Measurements from ENCODE around the gene CFAP206.
"Not testable (repeated sequence)": the region's sequence is repeated elsewhere in the genome, so short reads cannot be mapped to it uniquely, and the experiment has no call there.

Gene CFAP206

DNA sequence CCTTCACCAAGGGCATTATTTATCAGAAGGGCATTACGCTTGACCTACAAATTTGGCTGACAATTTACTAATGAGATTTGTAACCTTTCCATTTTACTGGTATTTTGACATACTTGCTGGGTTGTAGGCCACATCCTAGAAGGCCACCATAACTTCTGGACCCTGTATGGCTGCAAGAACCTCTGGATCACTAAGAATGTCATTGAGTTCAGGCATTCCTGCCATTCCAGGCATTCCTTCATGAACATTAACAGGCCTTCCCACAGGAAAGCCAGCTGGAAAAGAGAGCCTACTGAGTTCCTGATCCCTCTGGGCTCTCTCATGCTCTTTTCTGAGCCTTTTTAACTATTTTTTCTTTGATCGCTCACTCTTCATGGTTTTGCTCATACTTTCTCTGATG is 36.6 kb downstream of the CFAP206 start:
- H3K4me3 ChIP-seq (ENCODE audit: low read length) = no peak overlapping the region
- H3K4me1 ChIP-seq (ENCODE audit: insufficient read depth, low read length) = peaks cover 8% of the 10 kb centered on the region
- no peak overlapping the region for H2AFZ ChIP-seq (ENCODE audit: low read depth, low read length)
- no peaks in the 10 kb centered on the region for H3K36me3 ChIP-seq (ENCODE audit: insufficient read depth, low read length)
- H3K9me3 ChIP-seq (ENCODE audit: low read length) = no peaks in the 10 kb centered on the region
- H3K27me3 ChIP-seq (ENCODE audit: insufficient read depth, low read length) = no peaks in the 10 kb centered on the region

DNA sequence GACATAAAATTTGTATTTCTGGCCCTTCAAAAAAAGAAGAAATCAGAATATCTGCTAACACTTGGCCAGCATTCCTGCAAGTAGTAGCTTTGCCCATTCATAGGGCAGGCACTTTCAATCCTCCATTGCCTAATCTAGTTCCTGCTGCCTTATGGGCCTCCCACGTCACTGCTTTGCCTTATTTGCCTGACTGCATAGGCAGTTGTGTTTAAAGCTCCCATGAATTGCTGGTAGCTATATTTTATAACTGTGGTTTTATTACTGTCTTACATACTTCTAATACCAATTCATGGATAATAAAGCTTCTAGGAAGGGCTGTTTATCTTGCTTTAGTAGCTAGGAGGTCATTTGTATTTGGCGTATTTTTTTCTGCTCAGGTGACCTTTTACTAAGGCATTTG is 57.3 kb downstream of the CFAP206 start:
- no peak overlapping the region for H3K4me3 ChIP-seq (ENCODE audit: low read length)
- no peaks in the 10 kb centered on the region for H3K36me3 ChIP-seq (ENCODE audit: insufficient read depth, low read length)
- no peaks in the 10 kb centered on the region for H3K4me1 ChIP-seq (ENCODE audit: insufficient read depth, low read length)
- H3K9me3 ChIP-seq (ENCODE audit: low read length) = no peaks in the 10 kb centered on the region
- H3K27me3 ChIP-seq (ENCODE audit: insufficient read depth, low read length) = no peaks in the 10 kb centered on the region
- no peak overlapping the region for H2AFZ ChIP-seq (ENCODE audit: low read depth, low read length)

DNA sequence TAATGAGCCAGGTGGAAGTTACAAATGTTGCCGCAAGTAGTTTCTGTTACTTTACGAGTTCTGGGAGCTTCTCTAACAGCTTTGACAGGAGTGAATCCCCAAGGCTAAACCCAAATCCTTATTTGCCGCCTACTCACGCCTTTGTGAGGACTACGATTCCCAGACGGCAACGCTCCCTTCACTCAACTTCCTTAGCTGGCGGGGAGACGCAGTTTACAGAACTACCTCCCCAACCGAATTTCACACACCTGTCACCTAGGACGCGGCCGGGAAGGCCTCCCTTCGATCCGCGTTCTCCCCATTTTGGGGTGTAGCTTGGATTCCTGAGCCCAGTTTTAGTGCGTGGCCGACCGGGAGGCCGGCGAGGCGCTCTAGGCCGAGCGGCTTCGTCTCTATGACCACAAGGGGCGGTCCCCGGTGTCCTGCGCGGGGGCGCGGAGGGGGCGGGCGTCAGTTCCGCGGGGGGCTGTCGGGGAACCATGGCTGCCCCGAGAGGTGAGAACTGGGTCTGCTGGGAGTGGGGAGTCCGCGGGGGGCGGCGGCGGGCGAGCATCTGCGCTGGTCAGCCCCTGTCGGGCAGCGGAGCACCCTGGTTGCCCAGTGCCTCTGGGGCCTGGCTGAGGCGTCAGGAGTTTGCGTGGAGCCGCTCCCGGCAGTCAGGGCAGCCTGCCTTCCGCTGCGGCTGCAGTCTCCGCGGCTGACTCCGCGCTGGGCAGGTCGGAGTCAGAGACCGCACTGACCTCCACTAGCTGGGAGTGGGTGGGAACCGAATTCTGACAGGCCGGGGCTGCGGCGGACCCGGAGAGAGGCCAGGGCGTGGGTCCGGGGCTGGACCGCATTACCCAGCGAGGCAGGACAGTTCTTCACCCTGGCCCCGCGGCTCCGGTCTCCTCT is 65.0 kb downstream of the CFAP206 start, which contains the start of gene SLC35A1:
TSS of gene SLC35A1 (plus strand) at position 450 of the 894 bp plus-strand sequence. CDS start at position 480, 30 bp downstream.
- Histone ChIP-seq H2AFZ (ENCODE audit: low read depth, low read length) (peak within 1 kb of the TSS; percentile 90), H3K36me3 (ENCODE audit: insufficient read depth, low read length) (no peaks in the 10 kb centered on the region), H3K9me3 (ENCODE audit: low read length) (no peaks in the 10 kb centered on the region), H3K4me3 (ENCODE audit: low read length) (peak within 1 kb of the TSS; percentile 95), H3K27me3 (ENCODE audit: insufficient read depth, low read length) (no peaks in the 10 kb centered on the region), H3K4me1 (ENCODE audit: insufficient read depth, low read length) (peaks cover 9% of the 10 kb centered on the region)

DNA sequence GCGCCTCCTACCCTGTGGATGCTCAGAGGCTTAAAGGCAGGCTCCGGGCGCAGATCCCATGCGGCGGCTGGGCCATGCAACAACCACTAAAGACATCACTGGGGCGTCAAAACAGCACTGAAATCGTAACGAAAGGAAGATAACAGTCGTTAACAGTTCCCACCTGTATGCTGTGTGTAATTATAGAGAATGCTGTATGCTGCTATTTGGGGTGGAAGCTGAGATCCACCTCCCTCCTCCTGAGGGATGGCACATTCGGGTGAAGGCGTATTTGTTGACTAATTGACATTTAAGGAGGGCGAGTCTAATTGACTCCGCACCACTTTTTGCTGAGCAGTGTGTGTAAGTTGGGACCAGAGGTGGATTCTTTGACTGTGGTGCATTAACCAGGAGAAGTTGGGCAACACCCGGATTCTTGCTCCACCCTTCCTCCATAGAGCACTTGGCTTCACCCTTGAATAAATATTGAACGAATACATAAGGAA is 65.7 kb downstream of the CFAP206 start:
- Histone ChIP-seq H3K36me3 (ENCODE audit: insufficient read depth, low read length) (peaks cover 4% of the 10 kb centered on the region), H2AFZ (ENCODE audit: low read depth, low read length) (peak overlapping the region; percentile 90), H3K4me1 (ENCODE audit: insufficient read depth, low read length) (peaks cover 9% of the 10 kb centered on the region), H3K4me3 (ENCODE audit: low read length) (peak overlapping the region; percentile 95), H3K9me3 (ENCODE audit: low read length) (no peaks in the 10 kb centered on the region), H3K27me3 (ENCODE audit: insufficient read depth, low read length) (no peaks in the 10 kb centered on the region)

DNA sequence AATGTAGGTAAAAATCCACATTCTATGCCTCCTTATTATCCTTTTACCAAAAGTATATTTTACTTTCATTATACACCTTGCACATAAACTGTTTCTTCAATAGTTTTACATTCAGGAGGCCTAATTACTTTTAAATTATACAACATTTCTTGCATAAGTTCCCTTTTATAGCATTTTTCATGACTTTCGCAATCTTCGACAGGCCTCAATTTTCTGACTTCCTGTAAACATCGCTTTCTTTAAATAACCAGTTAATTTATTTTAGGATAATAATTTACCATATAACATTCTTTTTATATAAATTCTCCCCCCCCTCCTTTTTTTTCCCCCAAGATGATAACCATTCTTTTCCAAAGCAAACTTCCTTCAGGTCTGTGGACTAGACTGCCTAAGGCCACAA is 74.2 kb downstream of the CFAP206 start:
- peaks cover 4% of the 10 kb centered on the region for H3K36me3 ChIP-seq (ENCODE audit: insufficient read depth, low read length)
- H2AFZ ChIP-seq (ENCODE audit: low read depth, low read length) = no peak overlapping the region
- H3K4me1 ChIP-seq (ENCODE audit: insufficient read depth, low read length) = no peaks in the 10 kb centered on the region
- H3K27me3 ChIP-seq (ENCODE audit: insufficient read depth, low read length) = no peaks in the 10 kb centered on the region
- H3K9me3 ChIP-seq (ENCODE audit: low read length) = peaks cover 7% of the 10 kb centered on the region
- H3K4me3 ChIP-seq (ENCODE audit: low read length) = no peak overlapping the region

DNA sequence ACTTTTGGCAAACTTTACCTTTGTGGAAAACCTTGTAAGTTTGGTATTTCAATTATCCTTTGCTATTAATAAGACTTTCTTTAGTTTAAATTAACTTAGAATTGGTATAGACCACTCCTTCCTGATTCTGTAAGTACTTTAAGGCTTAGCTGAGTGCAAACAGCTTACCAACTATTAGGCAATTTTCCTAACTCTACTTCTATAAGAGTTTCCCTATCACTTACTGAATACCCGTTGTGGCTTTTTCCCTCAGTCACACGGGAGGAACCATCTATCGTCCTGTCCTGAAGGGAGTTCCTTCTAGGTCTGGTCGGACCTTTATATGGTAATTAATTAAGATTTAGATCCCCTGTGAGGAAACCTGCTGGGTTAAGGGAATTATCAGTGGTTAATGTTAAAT is 74.6 kb downstream of the CFAP206 start:
- H3K9me3 ChIP-seq (ENCODE audit: low read length) = peaks cover 7% of the 10 kb centered on the region
- peaks cover 2% of the 10 kb centered on the region for H3K4me1 ChIP-seq (ENCODE audit: insufficient read depth, low read length)
- no peak overlapping the region for H2AFZ ChIP-seq (ENCODE audit: low read depth, low read length)
- H3K27me3 ChIP-seq (ENCODE audit: insufficient read depth, low read length) = no peaks in the 10 kb centered on the region
- no peak overlapping the region for H3K4me3 ChIP-seq (ENCODE audit: low read length)
- H3K36me3 ChIP-seq (ENCODE audit: insufficient read depth, low read length) = peaks cover 4% of the 10 kb centered on the region

DNA sequence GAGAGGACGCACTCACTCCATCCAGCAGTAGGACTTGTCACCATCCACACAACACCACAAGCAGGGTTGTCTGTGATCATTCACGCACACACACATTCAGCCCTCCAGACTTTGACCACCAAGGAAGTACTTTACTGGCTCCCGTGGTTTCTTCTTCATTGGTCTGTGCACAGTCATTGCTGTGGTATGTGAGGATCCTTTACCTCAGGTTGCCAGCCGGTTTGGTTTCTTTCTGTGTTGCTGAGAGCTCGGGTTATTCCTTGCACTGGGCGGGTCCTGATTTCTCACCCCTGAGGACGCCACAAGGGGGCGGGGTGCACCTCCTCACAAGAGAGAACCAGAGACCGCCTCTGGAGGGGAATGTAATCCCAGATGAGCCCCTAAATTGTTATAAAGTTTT is 76.2 kb downstream of the CFAP206 start:
- Histone ChIP-seq H3K4me3 (ENCODE audit: low read length) (no peak overlapping the region), H3K4me1 (ENCODE audit: insufficient read depth, low read length) (peaks cover 8% of the 10 kb centered on the region), H3K9me3 (ENCODE audit: low read length) (peaks cover 7% of the 10 kb centered on the region), H2AFZ (ENCODE audit: low read depth, low read length) (no peak overlapping the region), H3K27me3 (ENCODE audit: insufficient read depth, low read length) (no peaks in the 10 kb centered on the region), H3K36me3 (ENCODE audit: insufficient read depth, low read length) (no peaks in the 10 kb centered on the region)

DNA sequence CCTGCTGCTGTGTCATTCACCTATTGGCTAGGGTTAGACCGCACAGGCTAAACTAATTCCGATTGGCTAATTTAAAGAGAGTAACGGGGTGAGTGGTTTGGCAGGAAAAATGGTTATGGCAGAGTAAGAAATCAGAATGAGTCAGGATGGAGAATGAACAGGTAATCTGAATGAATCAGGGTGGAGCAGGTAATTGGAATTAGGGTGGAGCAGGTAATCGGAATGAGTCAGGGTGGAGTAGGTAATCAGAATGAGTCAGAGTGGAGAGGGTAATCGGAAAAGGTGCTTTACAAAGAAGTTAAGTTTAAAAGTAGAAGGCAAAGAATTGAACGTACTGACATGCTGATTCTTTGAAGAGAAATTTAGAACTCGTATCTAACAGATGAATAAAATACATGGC is 76.7 kb downstream of the CFAP206 start:
- H3K4me3 ChIP-seq (ENCODE audit: low read length) = no peak overlapping the region
- H3K27me3 ChIP-seq (ENCODE audit: insufficient read depth, low read length) = no peaks in the 10 kb centered on the region
- no peak overlapping the region for H2AFZ ChIP-seq (ENCODE audit: low read depth, low read length)
- H3K36me3 ChIP-seq (ENCODE audit: insufficient read depth, low read length) = no peaks in the 10 kb centered on the region
- H3K4me1 ChIP-seq (ENCODE audit: insufficient read depth, low read length) = peaks cover 8% of the 10 kb centered on the region
- peaks cover 7% of the 10 kb centered on the region for H3K9me3 ChIP-seq (ENCODE audit: low read length)

DNA sequence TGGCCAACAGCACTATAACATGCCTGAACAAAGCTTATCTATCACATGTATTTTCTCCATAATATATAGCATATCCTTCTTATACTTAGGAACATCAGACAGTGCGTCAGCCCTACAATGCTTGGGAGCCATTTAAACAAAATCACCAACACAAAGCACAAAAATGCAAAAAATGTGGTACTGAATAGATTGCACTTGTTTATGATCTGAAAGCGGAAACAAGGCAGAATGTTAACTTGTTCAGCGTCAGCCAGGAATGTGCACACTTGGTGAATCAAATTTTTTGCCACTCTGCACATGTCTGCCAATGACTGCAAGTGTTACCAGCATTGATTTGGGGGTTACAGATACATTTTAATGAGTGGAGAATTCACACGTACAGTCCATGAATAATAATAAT is 79.8 kb downstream of the CFAP206 start:
- H3K36me3 ChIP-seq (ENCODE audit: insufficient read depth, low read length) = peaks cover 3% of the 10 kb centered on the region
- H3K4me3 ChIP-seq (ENCODE audit: low read length) = no peak overlapping the region
- no peak overlapping the region for H2AFZ ChIP-seq (ENCODE audit: low read depth, low read length)
- peaks cover 8% of the 10 kb centered on the region for H3K4me1 ChIP-seq (ENCODE audit: insufficient read depth, low read length)
- peaks cover 7% of the 10 kb centered on the region for H3K9me3 ChIP-seq (ENCODE audit: low read length)
- H3K27me3 ChIP-seq (ENCODE audit: insufficient read depth, low read length) = no peaks in the 10 kb centered on the region

DNA sequence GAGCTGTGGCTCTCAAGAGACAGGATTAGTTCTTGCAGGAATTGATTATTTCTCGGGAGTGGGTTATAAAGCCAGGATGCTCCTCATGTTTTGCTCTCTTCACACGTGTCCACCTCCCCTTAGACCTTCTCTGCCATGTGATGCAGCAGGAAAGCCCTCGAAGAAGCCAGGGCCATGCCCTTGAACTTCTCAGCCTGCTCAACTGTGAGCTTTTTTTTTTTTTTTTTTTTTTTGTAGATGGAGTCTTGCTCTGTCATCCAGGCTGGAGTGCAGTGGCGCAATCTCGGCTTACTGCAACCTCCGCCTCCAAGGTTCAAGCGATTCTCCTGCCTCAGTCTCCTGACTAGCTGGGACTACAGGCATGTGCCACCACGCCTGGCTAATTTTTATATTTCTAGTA is 81.6 kb downstream of the CFAP206 start:
- not testable (repeated sequence) for H3K9me3 ChIP-seq (ENCODE audit: low read length); H3K36me3 ChIP-seq (ENCODE audit: insufficient read depth, low read length); H3K4me3 ChIP-seq (ENCODE audit: low read length)

DNA sequence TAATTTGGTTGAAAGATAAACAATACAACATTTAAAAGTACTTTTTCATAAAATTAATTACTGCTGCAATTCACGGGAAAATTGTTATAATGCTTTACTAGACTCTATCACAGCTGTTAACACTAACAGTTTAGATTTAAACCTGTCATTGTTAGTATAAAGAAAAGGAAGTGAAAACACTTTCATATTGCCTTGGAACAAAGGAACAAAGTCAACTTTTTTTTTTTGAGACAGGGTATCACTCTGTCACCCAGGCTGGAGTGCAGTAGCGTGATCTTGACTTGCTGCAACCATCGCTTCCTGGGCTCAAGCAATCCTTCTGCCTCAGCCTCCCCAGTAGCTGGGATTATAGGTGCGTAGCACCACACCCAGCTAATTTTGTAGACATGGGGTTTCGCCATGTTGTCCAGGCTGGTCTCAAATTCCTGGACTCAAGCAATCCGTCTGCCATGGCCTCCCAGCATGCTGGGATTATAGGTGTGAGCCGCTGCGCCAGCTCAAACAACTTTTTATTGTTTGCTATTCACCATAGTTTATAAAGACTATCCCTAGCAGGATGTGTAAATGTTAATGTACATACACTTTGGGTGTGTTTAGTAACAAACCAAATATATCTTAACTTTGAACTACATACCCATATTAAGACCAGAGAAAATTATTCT is 87.1 kb downstream of the CFAP206 start:
- Histone ChIP-seq H3K36me3 (ENCODE audit: insufficient read depth, low read length) (peaks cover 8% of the 10 kb centered on the region), H2AFZ (ENCODE audit: low read depth, low read length) (no peak overlapping the region), H3K27me3 (ENCODE audit: insufficient read depth, low read length) (no peaks in the 10 kb centered on the region), H3K9me3 (ENCODE audit: low read length) (no peaks in the 10 kb centered on the region), H3K4me1 (ENCODE audit: insufficient read depth, low read length) (no peaks in the 10 kb centered on the region), H3K4me3 (ENCODE audit: low read length) (no peak overlapping the region)

More for the DNA sequence above, 81.6 kb downstream of the CFAP206 start:
- H2AFZ ChIP-seq (ENCODE audit: low read depth, low read length); H3K27me3 ChIP-seq (ENCODE audit: insufficient read depth, low read length); H3K4me1 ChIP-seq (ENCODE audit: insufficient read depth, low read length): not testable (repeated sequence)

DNA sequence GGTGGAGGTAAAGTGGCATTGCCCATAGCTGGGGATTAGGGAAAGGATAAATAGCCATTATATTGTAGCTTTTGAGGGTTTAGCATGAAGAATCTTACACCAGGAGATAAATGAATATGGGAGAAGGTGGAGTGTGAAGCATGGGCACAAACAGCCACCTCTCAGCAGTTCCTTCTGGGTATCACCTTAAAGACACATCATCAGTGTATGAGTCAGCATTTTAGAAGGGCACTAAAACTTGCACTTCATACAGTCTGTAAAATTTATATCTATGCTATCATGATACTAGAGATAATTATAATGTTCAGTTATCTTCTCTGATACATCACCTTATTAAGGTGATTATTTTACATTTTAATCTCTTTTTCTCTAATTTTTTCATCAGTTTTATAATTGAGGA is 90.3 kb downstream of the CFAP206 start:
- Histone ChIP-seq H3K4me3 (ENCODE audit: low read length) (no peak overlapping the region), H3K27me3 (ENCODE audit: insufficient read depth, low read length) (no peaks in the 10 kb centered on the region), H2AFZ (ENCODE audit: low read depth, low read length) (no peak overlapping the region), H3K9me3 (ENCODE audit: low read length) (no peaks in the 10 kb centered on the region), H3K36me3 (ENCODE audit: insufficient read depth, low read length) (peaks cover 13% of the 10 kb centered on the region), H3K4me1 (ENCODE audit: insufficient read depth, low read length) (no peaks in the 10 kb centered on the region)

DNA sequence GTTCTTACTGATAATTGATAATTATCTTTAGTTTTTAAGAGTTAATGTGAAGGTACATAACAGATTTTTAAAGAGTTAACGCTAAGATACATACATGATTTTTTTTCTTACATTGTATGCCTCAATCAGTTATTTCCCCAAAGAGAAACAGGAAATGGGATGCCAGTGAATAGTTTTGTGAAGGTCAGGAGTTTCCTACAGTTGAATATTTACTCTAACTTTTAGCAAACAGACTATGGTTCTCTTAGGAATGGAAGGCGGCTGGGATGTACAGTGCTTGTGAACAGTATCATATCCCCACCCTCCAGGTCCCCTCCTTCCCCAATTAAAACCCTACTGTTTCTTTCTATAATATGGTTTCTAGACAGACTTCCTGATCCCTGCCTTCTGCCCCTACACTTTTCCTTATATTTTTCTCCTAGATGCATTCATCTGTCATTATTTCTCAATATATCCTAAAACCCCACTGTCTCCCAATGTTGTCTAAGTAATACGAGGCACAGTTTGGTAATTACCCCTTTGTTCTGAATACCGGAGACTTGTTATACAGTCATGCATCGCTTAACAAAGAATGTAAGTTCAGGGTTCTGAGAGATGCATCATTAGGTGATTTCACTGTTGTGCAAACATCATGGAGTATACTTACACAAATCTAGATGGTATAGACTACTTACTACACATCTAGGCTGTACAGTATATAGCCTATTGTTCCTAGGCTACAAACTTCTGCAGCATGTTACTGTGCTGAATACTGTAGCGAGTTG is 94.2 kb downstream of the CFAP206 start:
- no peak overlapping the region for H3K4me3 ChIP-seq (ENCODE audit: low read length)
- peaks cover 19% of the 10 kb centered on the region for H3K36me3 ChIP-seq (ENCODE audit: insufficient read depth, low read length)
- no peak overlapping the region for H2AFZ ChIP-seq (ENCODE audit: low read depth, low read length)
- H3K9me3 ChIP-seq (ENCODE audit: low read length) = no peaks in the 10 kb centered on the region
- H3K4me1 ChIP-seq (ENCODE audit: insufficient read depth, low read length) = no peaks in the 10 kb centered on the region
- no peaks in the 10 kb centered on the region for H3K27me3 ChIP-seq (ENCODE audit: insufficient read depth, low read length)

Data from neuron (in vitro differentiated cells).